SK-N-SH (cell line): ENCODE results near the gene STIM1. TPM values are rescaled to one million over a fixed set of nuclear protein-coding genes. Genes with fewer than 3 reads are reported as not detected.

Experiments
- CTCF ChIA-PET: fragments of 300-600, 350-600 bp; formaldehyde crosslinking; extraction: SDS; loops from one replicate; lab custom pipeline; 2021; lab: Yijun Ruan, JAX
- POLR2A ChIA-PET: fragments of 350-600 bp; sonication (Branson Sonifier 250); formaldehyde crosslinking; extraction: SDS; loops from one replicate; lab custom pipeline; 2020; ENCODE audit warnings: antibody characterized with exemption, inconsistent platforms; lab: Yijun Ruan, JAX
- DNase-seq: peaks from one replicate; pipeline ENCODE4 v3.0.0; 2012
- H2AFZ ChIP-seq: fragments of 200-600 bp; sonication (generic); 2 replicates; pipeline ENCODE4 v1.8.1; 2016; ENCODE audit warnings: antibody characterized with exemption, mild to moderate bottlenecking, low read depth
- H3F3A ChIP-seq: fragments of 200-600 bp; sonication (generic); replicated peaks from 2 replicates; pipeline ENCODE3; 2016; ENCODE audit warnings: antibody characterized with exemption, mild to moderate bottlenecking; ENCODE audit not compliant: insufficient read depth
- H3K27ac ChIP-seq, 2 experiments: fragments of 200-500 bp in 1 of 2; fragments of 200-600 bp in 1 of 2; sonication (Bioruptor generic) in 1 of 2; sonication (generic), shearing (Covaris generic) in 1 of 2; 2 replicates each; pipeline versions ENCODE4 v1.5.1 to v1.6.1; 2014 to 2016; ENCODE audit warnings: low read depth in 2 of 2, inconsistent platforms in 1 of 2, low read length in 1 of 2, mild to moderate bottlenecking in 1 of 2, mixed read lengths in 1 of 2
- H3K27me3 ChIP-seq: fragments of 200-600 bp; sonication (generic), shearing (Covaris generic); 2 replicates; pipeline ENCODE4 v1.6.1; 2016; ENCODE audit warnings: mixed run types; ENCODE audit not compliant: insufficient read depth
- H3K36me3 ChIP-seq, 2 experiments: fragments of 200-500 bp in 1 of 2; fragments of 200-600 bp in 1 of 2; sonication (Bioruptor generic) in 1 of 2; sonication (generic) in 1 of 2; replicated peaks in 1 of 2; 2 replicates each; pipeline versions ENCODE3 to v1.5.1; 2014 to 2016; ENCODE audit warnings: low read length in 1 of 2, mild to moderate bottlenecking in 1 of 2; ENCODE audit not compliant: insufficient read depth in 2 of 2, control insufficient read depth in 1 of 2
- H3K4me1 ChIP-seq, 2 experiments: fragments of 200-500 bp in 1 of 2; fragments of 200-600 bp in 1 of 2; sonication (Bioruptor generic) in 1 of 2; sonication (generic), shearing (Covaris generic) in 1 of 2; 2 replicates each; pipeline versions ENCODE4 v1.5.1 to v1.6.1; 2014 to 2016; ENCODE audit warnings: low read depth in 1 of 2, low read length in 1 of 2, mixed run types in 1 of 2; ENCODE audit not compliant: insufficient read depth in 2 of 2, control insufficient read depth in 1 of 2
- H3K4me2 ChIP-seq: fragments of 200-600 bp; sonication (generic), shearing (Covaris generic); 2 replicates; pipeline ENCODE4 v1.6.1; 2017; ENCODE audit warnings: mixed run types
- H3K4me3 ChIP-seq, 2 experiments: fragments of 200-500 bp in 1 of 2; fragments of 200-600 bp in 1 of 2; sonication (Bioruptor generic) in 1 of 2; sonication (generic), shearing (Covaris generic) in 1 of 2; 2 replicates each; pipeline versions ENCODE4 v1.5.1 to v1.8.1; 2014 to 2016; ENCODE audit warnings: low read depth in 2 of 2, inconsistent platforms in 1 of 2, low read length in 1 of 2, mild to moderate bottlenecking in 1 of 2, mixed read lengths in 1 of 2, moderate library complexity in 1 of 2
- H3K79me2 ChIP-seq: fragments of 200-600 bp; sonication (generic); 2 replicates; pipeline ENCODE4 v1.8.1; 2017; ENCODE audit warnings: mild to moderate bottlenecking; ENCODE audit not compliant: insufficient read depth
- H3K9ac ChIP-seq: fragments of 200-600 bp; sonication (generic); 2 replicates; pipeline ENCODE4 v1.6.1; 2017; ENCODE audit warnings: mixed run types
- H3K9me2 ChIP-seq: fragments of 200-600 bp; sonication (generic); 2 replicates; pipeline ENCODE4 v1.6.1; 2017; ENCODE audit warnings: mixed run types
- H3K9me3 ChIP-seq: fragments of 200-600 bp; sonication (generic); 2 replicates; pipeline ENCODE4 v1.6.1; 2017; ENCODE audit warnings: mixed run types, mild to moderate bottlenecking, moderate library complexity
- H4K20me1 ChIP-seq: fragments of 200-600 bp; sonication (generic); 2 replicates; pipeline ENCODE4 v1.6.1; 2017; ENCODE audit warnings: mild to moderate bottlenecking, mixed run types; ENCODE audit not compliant: insufficient read depth
- CTCF ChIP-seq: fragments of 200-600 bp; sonication (generic); IDR thresholded peaks from 2 replicates; pipeline ENCODE4 v1.6.1; 2017; ENCODE audit warnings: antibody characterized with exemption, mild to moderate bottlenecking, moderate library complexity
- ELF1 ChIP-seq: IDR thresholded peaks from 2 replicates; pipeline ENCODE4 v1.4.0; 2012
- EP300 ChIP-seq, 2 experiments: IDR thresholded peaks; 2 replicates each; pipeline versions ENCODE4 v1.4.0 to v1.6.1; 2012; ENCODE audit warnings: borderline replicate concordance in 1 of 2, low read depth in 1 of 2, low read length in 1 of 2
- FOXM1 ChIP-seq: IDR thresholded peaks from 2 replicates; pipeline ENCODE4 v1.4.0; 2012; ENCODE audit warnings: low read depth, mild to moderate bottlenecking
- GABPA ChIP-seq: IDR thresholded peaks from 2 replicates; pipeline ENCODE4 v1.4.0; 2012; ENCODE audit warnings: low read depth, mild to moderate bottlenecking
- GATA2 ChIP-seq: sonication (generic); formaldehyde crosslinking; IDR thresholded peaks from 2 replicates; pipeline ENCODE4 v1.5.0; 2020; ENCODE audit warnings: mild to moderate bottlenecking, missing genetic modification reagents
- JUND ChIP-seq: IDR thresholded peaks from 2 replicates; pipeline ENCODE4 v1.4.0; 2012
- MXI1 ChIP-seq: IDR thresholded peaks from 2 replicates; pipeline ENCODE4 v1.6.1; 2012; ENCODE audit warnings: mild to moderate bottlenecking, low read depth, low read length, improper control_type of control experiment
- NFIC ChIP-seq: IDR thresholded peaks from 2 replicates; pipeline ENCODE4 v1.4.0; 2012; ENCODE audit warnings: borderline replicate concordance
- PBX3 ChIP-seq: IDR thresholded peaks from 2 replicates; pipeline ENCODE4; 2012
- POLR2AphosphoS5 ChIP-seq: IDR thresholded peaks from 2 replicates; pipeline ENCODE4 v1.6.1; 2012; ENCODE audit warnings: low read depth, low read length
- RAD21 ChIP-seq: IDR thresholded peaks from 2 replicates; pipeline ENCODE4 v1.6.1; 2012; ENCODE audit warnings: mild to moderate bottlenecking, low read length
- REST ChIP-seq: IDR thresholded peaks from 2 replicates; pipeline ENCODE4 v1.6.1; 2012; ENCODE audit warnings: mild to moderate bottlenecking, low read depth, low read length, moderate library complexity
- USF1 ChIP-seq: IDR thresholded peaks from 2 replicates; pipeline ENCODE4 v1.4.0; 2012; ENCODE audit warnings: low read depth, borderline replicate concordance
- ZBTB33 ChIP-seq: IDR thresholded peaks from 2 replicates; pipeline ENCODE4 v1.4.0; 2012; ENCODE audit warnings: low read depth, borderline replicate concordance
- whole genome bisulfite sequencing: methylation state at CpG from one replicate; pipeline ENCODE4 v1.1.6; 2017; ENCODE audit warnings: low lambda C conversion rate; 5-methylcytosine and 5-hydroxymethylcytosine counted together
- polyA plus RNA-seq, 3 experiments: library from polyadenylated mRNA; depleted of rRNA; stranded (reverse); fragments of >200 nt; gene quantifications; 2 replicates each; pipeline ENCODE4 v1.2.3, GENCODE V29; 2012

Gene STIM1
- polyA plus RNA-seq, 1 of the 3 experiments (the other 2 are of a cell fraction), result 29.5 TPM

GRCh38 chr11:4022669-4023068 is 167.2 kb downstream of the STIM1 start (continued):
- TF ChIP-seq REST, result no peak
- TF ChIP-seq GATA2, result no peak
- TF ChIP-seq GABPA, result no peak
- TF ChIP-seq POLR2AphosphoS5, result no peak
- TF ChIP-seq CTCF, result no peak
- TF ChIP-seq, all 33 proteins: peak for 0

GRCh38 chr11:4025248-4025966 is 169.9 kb downstream of the STIM1 start:
- peaks cover 18% of the 10 kb centered on the region for H3F3A ChIP-seq
- H2AFZ ChIP-seq, result peak overlapping the region; percentile 5; the same call in 1 of the 2 replicates
- peak overlapping the region; percentile 73 to 93 for H3K27ac ChIP-seq
- peak; percentile 73 for TF ChIP-seq PBX3
- peak; percentile 58; the same call in 1 of the 2 replicates for TF ChIP-seq NFIC
- no peak for TF ChIP-seq POLR2AphosphoS5
- peak in 1 of 2 experiments; percentile 33; a peak in 1 of 4 replicates for TF ChIP-seq EP300 (IDR thresholded peaks at IDR 0.05; ENCODE audit: borderline replicate concordance in 1 of 2, low read depth in 1 of 2, low read length in 1 of 2)
- no peak for TF ChIP-seq JUND
- TF ChIP-seq RAD21, result peak; percentile 22; the same call in 1 of the 2 replicates
- TF ChIP-seq MXI1, result 0 out of 2 replicates have a peak, but pooled peaks have one; percentile 16
- TF ChIP-seq ELF1, result 0 out of 2 replicates have a peak, but pooled peaks have one; percentile 2
- TF ChIP-seq FOXM1, result 0 out of 2 replicates have a peak, but pooled peaks have one; percentile 22
- no peak for TF ChIP-seq REST
- no peak for TF ChIP-seq ZBTB33
- TF ChIP-seq USF1, result no peak

More at GRCh38 chr11:4025248-4025966, 169.9 kb downstream of the STIM1 start:
- H3K4me2 ChIP-seq, result peak overlapping the region; percentile 39; the same call in 1 of the 2 replicates
- ChIA-PET CTCF (interaction anchor here (1.0 to 4.5 kb wide), 6 partner anchors 16 to 175 kb away, joined by 3 to 25 read pairs (median 4); partner anchors contain the start of gene STIM1), POLR2A (no interaction called here)
- H3K36me3 ChIP-seq, result peaks cover 0 to 3% of the 10 kb centered on the region in 2 experiments
- no peaks in the 10 kb centered on the region for H3K79me2 ChIP-seq
- no peaks in the 10 kb centered on the region for H3K27me3 ChIP-seq
- H3K4me3 ChIP-seq, result no peak overlapping the region
- H3K4me1 ChIP-seq, result peaks cover 15 to 18% of the 10 kb centered on the region in 2 experiments; a peak in 3 of 4 replicates
- no peaks in the 10 kb centered on the region for H3K9me2 ChIP-seq
- peak; percentile 44 for DNase-seq
- no peak overlapping the region for H3K9ac ChIP-seq
- 19% methylated on average over 3 of the region's 3 CpGs for WGBS
- H3K9me3 ChIP-seq, result no peaks in the 10 kb centered on the region
- H4K20me1 ChIP-seq, result no peaks in the 10 kb centered on the region
